ENCODE measurements around the gene DYNLRB1. TPM values are rescaled to one million over a fixed set of nuclear protein-coding genes. Genes with fewer than 3 reads are reported as not detected.

Gene DYNLRB1
- total RNA-seq, 1 donor from 2014 or later: 135 TPM

DNA sequence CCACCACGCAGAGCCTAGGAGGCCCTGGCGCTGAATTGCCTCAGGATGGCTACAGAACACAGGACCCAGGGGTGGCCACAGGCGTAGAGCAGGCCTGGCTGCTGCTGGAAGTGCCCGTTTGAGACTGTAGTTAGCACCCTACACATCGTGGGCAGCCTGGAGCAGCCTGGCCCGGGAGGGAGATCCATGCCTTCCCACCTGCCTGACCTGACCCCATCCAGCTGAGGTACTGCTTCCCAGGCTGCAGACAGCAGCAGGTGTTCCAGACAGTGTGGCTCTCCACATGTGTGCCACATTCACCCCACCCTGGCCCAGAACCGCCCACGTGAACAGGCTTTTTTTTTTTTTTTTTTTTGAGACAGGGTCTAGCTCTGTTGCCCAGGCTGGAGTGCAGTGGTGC lies 21.4 kb downstream of the DYNLRB1 start:
- Histone ChIP-seq H3K4me3 (no peak overlapping the region), H3K4me1 (no peaks in the 10 kb centered on the region), H3K36me3 (peaks cover 0 to 57% of the 10 kb centered on the region in 2 donors), H3K27me3 (no peaks in the 10 kb centered on the region), H3K9me3 (no peaks in the 10 kb centered on the region), H3K27ac (no peak overlapping the region)
- intact Hi-C loops (cut with DNase I): loop anchor here (10.0 kb wide), 1 partner anchor 167 kb away; the partner anchor contains the start of gene TP53INP2
- no peak for DNase-seq (ENCODE audit: extremely low spot score in 2 of 2)
- TF ChIP-seq POLR2AphosphoS5 (IDR thresholded peaks at IDR 0.05; ENCODE audit: insufficient read depth in 1 of 2, low read depth in 1 of 2): no peak
- TF ChIP-seq, protein P1, sequence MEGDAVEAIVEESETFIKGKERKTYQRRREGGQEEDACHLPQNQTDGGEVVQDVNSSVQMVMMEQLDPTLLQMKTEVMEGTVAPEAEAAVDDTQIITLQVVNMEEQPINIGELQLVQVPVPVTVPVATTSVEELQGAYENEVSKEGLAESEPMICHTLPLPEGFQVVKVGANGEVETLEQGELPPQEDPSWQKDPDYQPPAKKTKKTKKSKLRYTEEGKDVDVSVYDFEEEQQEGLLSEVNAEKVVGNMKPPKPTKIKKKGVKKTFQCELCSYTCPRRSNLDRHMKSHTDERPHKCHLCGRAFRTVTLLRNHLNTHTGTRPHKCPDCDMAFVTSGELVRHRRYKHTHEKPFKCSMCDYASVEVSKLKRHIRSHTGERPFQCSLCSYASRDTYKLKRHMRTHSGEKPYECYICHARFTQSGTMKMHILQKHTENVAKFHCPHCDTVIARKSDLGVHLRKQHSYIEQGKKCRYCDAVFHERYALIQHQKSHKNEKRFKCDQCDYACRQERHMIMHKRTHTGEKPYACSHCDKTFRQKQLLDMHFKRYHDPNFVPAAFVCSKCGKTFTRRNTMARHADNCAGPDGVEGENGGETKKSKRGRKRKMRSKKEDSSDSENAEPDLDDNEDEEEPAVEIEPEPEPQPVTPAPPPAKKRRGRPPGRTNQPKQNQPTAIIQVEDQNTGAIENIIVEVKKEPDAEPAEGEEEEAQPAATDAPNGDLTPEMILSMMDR (IDR thresholded peaks at IDR 0.05): no peak
- no peak for TF ChIP-seq POLR2A (IDR thresholded peaks at IDR 0.05)

DNA sequence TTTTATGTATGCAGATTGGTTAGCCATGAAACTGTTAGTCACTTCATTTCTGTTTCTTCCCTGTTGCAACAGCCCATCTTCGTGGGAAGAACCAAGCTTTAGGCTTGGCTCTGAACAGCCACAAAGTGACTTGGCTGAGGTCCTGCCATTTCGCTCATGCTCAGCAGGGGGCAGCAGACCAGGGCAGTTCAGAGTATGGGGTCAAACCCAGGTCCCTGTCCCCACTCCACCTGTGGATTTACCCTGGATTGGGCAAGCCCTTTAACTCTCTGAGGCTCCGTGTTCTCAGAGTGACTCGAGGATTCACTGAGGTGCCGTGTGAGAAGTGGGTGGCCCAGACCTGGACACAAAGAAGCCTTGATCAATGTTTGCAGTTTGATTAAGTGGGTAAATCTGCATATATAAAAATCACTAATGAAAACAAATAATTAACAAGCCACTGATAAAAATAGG lies 22.5 kb downstream of the DYNLRB1 start:
- DNase-seq (ENCODE audit: extremely low spot score in 2 of 2): no peak
- Histone ChIP-seq H3K36me3 (peaks cover 0 to 53% of the 10 kb centered on the region in 2 donors), H3K4me3 (no peak overlapping the region), H3K4me1 (no peaks in the 10 kb centered on the region), H3K27ac (no peak overlapping the region), H3K9me3 (no peaks in the 10 kb centered on the region), H3K27me3 (no peaks in the 10 kb centered on the region)
- TF ChIP-seq, protein P1 (IDR thresholded peaks at IDR 0.05): peak; percentile 22 to 45 (median 40)
- no peak for TF ChIP-seq POLR2A (IDR thresholded peaks at IDR 0.05)
- TF ChIP-seq POLR2AphosphoS5 (IDR thresholded peaks at IDR 0.05; ENCODE audit: insufficient read depth in 1 of 2, low read depth in 1 of 2): no peak
- intact Hi-C loops (cut with DNase I): loop anchor here (10.0 kb wide), 1 partner anchor 166 kb away; the partner anchor contains the start of gene TP53INP2

DNA sequence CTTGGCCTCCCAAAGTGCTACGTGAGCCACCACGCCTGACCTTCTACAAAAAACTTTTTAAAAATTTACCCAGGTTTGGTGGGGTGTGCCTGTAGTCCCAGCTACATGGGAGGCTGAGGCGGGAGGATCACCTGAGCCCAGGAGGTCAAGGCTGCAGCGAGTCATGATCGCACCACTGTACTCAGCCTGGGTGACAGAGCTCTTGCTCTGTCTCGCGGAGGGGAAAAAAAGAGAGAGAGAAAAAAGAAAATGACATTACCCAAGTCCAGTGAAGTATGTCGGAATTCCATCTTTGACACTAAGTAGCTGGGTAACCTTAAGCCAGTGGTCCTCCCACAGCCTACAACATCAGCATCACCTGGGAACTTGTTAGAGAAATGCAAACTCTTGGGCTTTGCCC lies 23.5 kb downstream of the DYNLRB1 start:
- intact Hi-C loops (cut with DNase I): loop anchor here (10.0 kb wide), 1 partner anchor 165 kb away; the partner anchor contains the start of gene TP53INP2
- Histone ChIP-seq H3K4me3 (no peak overlapping the region), H3K36me3 (peaks cover 0 to 44% of the 10 kb centered on the region in 2 donors), H3K9me3 (no peaks in the 10 kb centered on the region), H3K4me1 (peaks cover 7% of the 10 kb centered on the region), H3K27me3 (no peaks in the 10 kb centered on the region), H3K27ac (no peak overlapping the region)
- TF ChIP-seq POLR2AphosphoS5 (IDR thresholded peaks at IDR 0.05; ENCODE audit: insufficient read depth in 1 of 2, low read depth in 1 of 2) (no peak), POLR2A (IDR thresholded peaks at IDR 0.05) (no peak)
- TF ChIP-seq, protein P1 (IDR thresholded peaks at IDR 0.05): no peak
- DNase-seq (ENCODE audit: extremely low spot score in 2 of 2): no peak

DNA sequence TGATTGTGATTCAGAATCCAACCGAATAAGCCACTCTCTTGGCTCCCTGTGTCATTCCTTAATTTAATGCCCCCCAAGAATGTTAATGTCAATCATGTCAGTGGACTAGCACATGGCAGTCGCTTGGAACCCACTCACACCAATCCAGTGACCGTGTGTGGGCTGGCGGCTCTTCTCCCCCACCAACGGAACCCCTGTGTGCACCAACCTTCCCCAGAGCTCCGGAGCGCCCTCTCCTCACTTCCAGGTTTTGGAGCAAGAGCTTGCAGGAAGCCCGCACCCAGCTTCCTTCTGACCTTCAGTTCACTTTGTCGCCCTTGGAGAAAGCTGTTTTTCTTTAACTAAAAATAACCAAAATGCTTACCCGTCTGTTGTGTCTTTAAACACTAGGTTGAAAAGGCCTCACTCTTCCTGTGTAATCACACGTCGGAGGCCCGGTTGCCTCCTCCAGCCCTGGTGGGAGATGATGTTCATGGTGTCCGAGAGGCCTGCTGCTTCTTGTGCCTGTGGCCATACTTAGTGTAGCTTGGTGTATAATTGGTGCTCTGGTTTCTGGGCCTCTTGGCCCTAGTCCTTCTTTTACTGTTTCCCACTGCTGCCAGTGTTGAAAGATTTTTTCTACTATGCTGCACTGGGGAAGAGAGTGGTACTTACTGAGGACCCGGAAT lies 24.5 kb downstream of the DYNLRB1 start:
- no peak overlapping the region for H3K27ac ChIP-seq
- no peak for TF ChIP-seq POLR2AphosphoS5 (IDR thresholded peaks at IDR 0.05; ENCODE audit: insufficient read depth in 1 of 2, low read depth in 1 of 2)
- TF ChIP-seq POLR2A (IDR thresholded peaks at IDR 0.05): no peak
- TF ChIP-seq, protein P1 (IDR thresholded peaks at IDR 0.05): no peak

More for the DNA sequence above, 24.5 kb downstream of the DYNLRB1 start:
- H3K36me3 ChIP-seq: peaks cover 0 to 34% of the 10 kb centered on the region in 2 donors
- peaks cover 10% of the 10 kb centered on the region for H3K4me1 ChIP-seq
- H3K9me3 ChIP-seq: no peaks in the 10 kb centered on the region
- DNase-seq (ENCODE audit: extremely low spot score in 2 of 2): no peak
- intact Hi-C loops (cut with DNase I): no loop called here
- H3K27me3 ChIP-seq: no peaks in the 10 kb centered on the region
- no peak overlapping the region for H3K4me3 ChIP-seq

Data from vagina (tissue), 2 donors.